Measurements from ENCODE around the gene CTAG1A. TPM values are rescaled to one million over a fixed set of nuclear protein-coding genes. Genes with fewer than 3 reads are reported as not detected.

Gene CTAG1A
- polyA plus RNA-seq, 4 donors, result not detected

Other genes starting within 250 kb of the CTAG1A start
- 100 to 1,000 TPM in 1 of 4 donors, 10 to 100 TPM in 3; 19.2 to 251 (median 73.8) TPM for gene FLNA, start 210.5 kb upstream of the CTAG1A start, polyA plus RNA-seq
- 10 to 100 TPM; 37.6 to 82.3 (median 55.6) TPM for gene EMD, start 205.8 kb upstream of the CTAG1A start, polyA plus RNA-seq
- gene RPL10, start 186.8 kb upstream of the CTAG1A start, polyA plus RNA-seq, result 1,000 to 10,000 TPM; 3,043 to 5,653 (median 5,166) TPM
- 10 to 100 TPM; 17.0 to 27.4 (median 21.7) TPM for gene DNASE1L1, start 175.9 kb upstream of the CTAG1A start, polyA plus RNA-seq
- 10 to 100 TPM; 31.8 to 78.3 (median 50.8) TPM for gene TAFAZZIN, start 173.6 kb upstream of the CTAG1A start, polyA plus RNA-seq
- gene ATP6AP1, start 156.5 kb upstream of the CTAG1A start, polyA plus RNA-seq, result 100 to 1,000 TPM in 1 of 4 donors, 10 to 100 TPM in 3; 34.0 to 157 (median 57.4) TPM
- 10 to 100 TPM; 59.2 to 76.5 (median 62.6) TPM for gene GDI1, start 148.0 kb upstream of the CTAG1A start, polyA plus RNA-seq
- 100 to 1,000 TPM in 2 of 4 donors, 10 to 100 TPM in 2; 64.5 to 181 (median 119) TPM for gene FAM50A, start 141.0 kb upstream of the CTAG1A start, polyA plus RNA-seq
- gene PLXNA3, start 126.9 kb upstream of the CTAG1A start, polyA plus RNA-seq, result 10 to 100 TPM in 2 of 4 donors, 1 to 10 TPM in 2; 3.2 to 30.1 (median 9.6) TPM
- 10 to 100 TPM in 3 of 4 donors, 1 to 10 TPM in 1; 8.1 to 26.6 (median 21.8) TPM for gene LAGE3, start 105.9 kb upstream of the CTAG1A start, polyA plus RNA-seq
- 10 to 100 TPM; 23.8 to 32.3 (median 28.3) TPM for gene UBL4A, start 98.5 kb upstream of the CTAG1A start, polyA plus RNA-seq
- 10 to 100 TPM; 11.6 to 22.2 (median 15.8) TPM for gene SLC10A3, start 94.5 kb upstream of the CTAG1A start, polyA plus RNA-seq
- gene FAM3A, start 68.9 kb upstream of the CTAG1A start, polyA plus RNA-seq, result 100 to 1,000 TPM in 2 of 4 donors, 10 to 100 TPM in 2; 45.6 to 123 (median 90.1) TPM
- 10 to 100 TPM; 10.5 to 23.4 (median 13.3) TPM for gene G6PD, start 38.3 kb upstream of the CTAG1A start, polyA plus RNA-seq
- gene IKBKG, start 37.5 kb upstream of the CTAG1A start, polyA plus RNA-seq, result 10 to 100 TPM; 17.7 to 34.9 (median 27.7) TPM
- gene CTAG1B, start 34.1 kb downstream of the CTAG1A start, polyA plus RNA-seq, result not detected
- 1 to 10 TPM in 1 of 4 donors, not detected in 3; 7.8 TPM for gene CTAG2, start 68.4 kb downstream of the CTAG1A start, polyA plus RNA-seq
- gene GAB3, start 165.9 kb downstream of the CTAG1A start, polyA plus RNA-seq, result 1 to 10 TPM; 1.1 to 2.1 (median 1.3) TPM
- 10 to 100 TPM; 12.5 to 56.0 (median 32.5) TPM for gene DKC1, start 177.7 kb downstream of the CTAG1A start, polyA plus RNA-seq
- 100 to 1,000 TPM in 2 of 4 donors, 10 to 100 TPM in 2; 35.9 to 199 (median 87.7) TPM for gene MPP1, start 220.4 kb downstream of the CTAG1A start, polyA plus RNA-seq
- not detected for gene SMIM9, start 249.5 kb downstream of the CTAG1A start, polyA plus RNA-seq

All from small intestine (tissue), 4 donors.